Nephron (organoid): ENCODE data around the gene ALDH1A1.

Experiments used
- H3K27ac Mint-ChIP-seq, 3 experiments: 2 replicates each; pipeline ENCODE4 v1.8.0; 2020; ENCODE audit warnings: mixed read lengths in 3 of 3, mild to moderate bottlenecking in 2 of 3, moderate library complexity in 1 of 3
- H3K27me3 Mint-ChIP-seq: 2 replicates; pipeline ENCODE4 v1.8.0; 2021; ENCODE audit warnings: low read depth, mild to moderate bottlenecking, moderate library complexity, mixed read lengths
- H3K36me3 Mint-ChIP-seq: 2 replicates; pipeline ENCODE4 v1.8.0; 2020; ENCODE audit warnings: low read depth, mixed read lengths
- H3K4me1 Mint-ChIP-seq: 2 replicates; pipeline ENCODE4 v1.8.0; 2020; ENCODE audit warnings: mixed read lengths
- H3K4me3 Mint-ChIP-seq, 3 experiments: 2 replicates each; pipeline ENCODE4 v1.8.0; 2020; ENCODE audit warnings: mild to moderate bottlenecking in 3 of 3, mixed read lengths in 3 of 3, moderate library complexity in 2 of 3
- H3K9me3 Mint-ChIP-seq: 2 replicates; pipeline ENCODE4 v1.8.0; 2020; ENCODE audit warnings: mixed read lengths
- CTCF ChIP-seq, 3 experiments: fragments of 200-600 bp; sonication (generic); IDR thresholded peaks; one replicate each; pipeline ENCODE4 v1.5.0; 2021; ENCODE audit warnings: antibody characterized with exemption in 3 of 3; ENCODE audit not compliant: unreplicated experiment in 3 of 3

ALDH1A1 gene

GRCh38 chr9:72899734-72900477 is 52.9 kb downstream of the ALDH1A1 start:
- Mint-ChIP-seq H3K4me3 (no peak overlapping the region), H3K9me3 (no peaks in the 10 kb centered on the region), H3K27ac (no peak overlapping the region), H3K27me3 (no peaks in the 10 kb centered on the region), H3K36me3 (no peaks in the 10 kb centered on the region), H3K4me1 (no peaks in the 10 kb centered on the region)
- TF ChIP-seq CTCF (IDR thresholded peaks at IDR 0.05; ENCODE audit: unreplicated experiment in 3 of 3): no peak

- Mint-ChIP-seq H3K27me3 (no peaks in the 10 kb centered on the region), H3K4me3 (no peak overlapping the region), H3K4me1 (no peaks in the 10 kb centered on the region), H3K36me3 (no peaks in the 10 kb centered on the region), H3K9me3 (no peaks in the 10 kb centered on the region), H3K27ac (peak overlapping the region in 1 of 3 experiments; percentile 38)
- TF ChIP-seq CTCF (IDR thresholded peaks at IDR 0.05; ENCODE audit: unreplicated experiment in 3 of 3): no peak
Measured at GRCh38 chr9:72898784-72899733, 53.8 kb downstream of the ALDH1A1 start.

GRCh38 chr9:72898360-72898759 is 54.5 kb downstream of the ALDH1A1 start:
- no peaks in the 10 kb centered on the region for H3K36me3 Mint-ChIP-seq
- H3K9me3 Mint-ChIP-seq: no peaks in the 10 kb centered on the region
- H3K27me3 Mint-ChIP-seq: no peaks in the 10 kb centered on the region
- H3K4me1 Mint-ChIP-seq: no peaks in the 10 kb centered on the region
- TF ChIP-seq CTCF (IDR thresholded peaks at IDR 0.05; ENCODE audit: unreplicated experiment in 3 of 3): no peak
- H3K27ac Mint-ChIP-seq: no peak overlapping the region
- no peak overlapping the region for H3K4me3 Mint-ChIP-seq

GRCh38 chr9:72897069-72897649 is 55.7 kb downstream of the ALDH1A1 start:
- TF ChIP-seq CTCF (IDR thresholded peaks at IDR 0.05; ENCODE audit: unreplicated experiment in 3 of 3): no peak
- Mint-ChIP-seq H3K4me3 (no peak overlapping the region), H3K9me3 (no peaks in the 10 kb centered on the region), H3K4me1 (no peaks in the 10 kb centered on the region), H3K36me3 (no peaks in the 10 kb centered on the region), H3K27me3 (no peaks in the 10 kb centered on the region), H3K27ac (no peak overlapping the region)

- no peaks in the 10 kb centered on the region for H3K9me3 Mint-ChIP-seq
- H3K4me1 Mint-ChIP-seq: no peaks in the 10 kb centered on the region
- no peaks in the 10 kb centered on the region for H3K36me3 Mint-ChIP-seq
- H3K27me3 Mint-ChIP-seq: no peaks in the 10 kb centered on the region
- no peak overlapping the region for H3K27ac Mint-ChIP-seq
- H3K4me3 Mint-ChIP-seq: no peak overlapping the region
- no peak for TF ChIP-seq CTCF (IDR thresholded peaks at IDR 0.05; ENCODE audit: unreplicated experiment in 3 of 3)
Measured at GRCh38 chr9:72896439-72896838, 56.4 kb downstream of the ALDH1A1 start.
